HEK293 (cell line): Measurements from ENCODE around the gene TNIK.
"Not testable (repeated sequence)": the region's sequence is repeated elsewhere in the genome, so short reads cannot be mapped to it uniquely, and the experiment has no call there.

Source experiments
- BCL11A ChIP-seq: fragments of 450-650 bp; formaldehyde crosslinking; IDR thresholded peaks from 2 replicates; pipeline ENCODE4 v1.5.1; 2016; ENCODE audit warnings: low read depth, missing biosample characterization, missing genetic modification characterization
- CTCF ChIP-seq: fragments of 450-650 bp; formaldehyde crosslinking; IDR thresholded peaks from 2 replicates; pipeline ENCODE4 v1.5.1; 2016; ENCODE audit warnings: missing biosample characterization, missing genetic modification characterization
- HOXA7 ChIP-seq: sonication (generic); formaldehyde crosslinking; IDR thresholded peaks from 2 replicates; pipeline ENCODE4 v1.8.1; 2022; ENCODE audit warnings: missing genetic modification reagents, borderline replicate concordance
- TRIM28 ChIP-seq: IDR thresholded peaks from 2 replicates; pipeline ENCODE4 v1.6.1; 2011; ENCODE audit warnings: low read length, control low read depth, borderline replicate concordance
- ZEB2 ChIP-seq: fragments of 450-650 bp; formaldehyde crosslinking; IDR thresholded peaks from 2 replicates; pipeline ENCODE4 v1.5.1; 2016; ENCODE audit warnings: missing biosample characterization, missing genetic modification characterization
- ZFP41 ChIP-seq: fragments of 450-650 bp; formaldehyde crosslinking; IDR thresholded peaks from 2 replicates; pipeline ENCODE4 v1.5.1; 2016; ENCODE audit warnings: missing biosample characterization, missing genetic modification characterization, borderline replicate concordance
- ZNF133 ChIP-seq: fragments of 450-650 bp; formaldehyde crosslinking; IDR thresholded peaks from 2 replicates; pipeline ENCODE4 v1.5.1; 2016; ENCODE audit warnings: missing biosample characterization, missing genetic modification characterization
- ZNF24 ChIP-seq: fragments of 450-650 bp; formaldehyde crosslinking; IDR thresholded peaks from 2 replicates; pipeline ENCODE4 v1.5.1; 2016; ENCODE audit warnings: missing biosample characterization, missing genetic modification characterization
- ZNF518A ChIP-seq: fragments of 450-650 bp; formaldehyde crosslinking; conservative IDR thresholded peaks from 2 replicates; pipeline ENCODE4 v1.5.1; 2016; ENCODE audit warnings: low read depth, missing biosample characterization, missing genetic modification characterization
- ZNF549 ChIP-seq: fragments of 450-650 bp; IDR thresholded peaks from 2 replicates; pipeline ENCODE4 v1.5.1; 2018; ENCODE audit warnings: missing biosample characterization, missing genetic modification characterization, mild to moderate bottlenecking, inconsistent platforms, moderate library complexity
- ZNF629 ChIP-seq: fragments of 450-650 bp; formaldehyde crosslinking; IDR thresholded peaks from 2 replicates; pipeline ENCODE4 v1.5.1; 2017; ENCODE audit warnings: missing biosample characterization, missing genetic modification characterization

- not testable (repeated sequence) for TF ChIP-seq ZNF133; HOXA7 (CRISPR knock-in tag); CTCF (tag by site-specific recombination); ZFP41; BCL11A; ZNF24 (tag by site-specific recombination); TRIM28; ZNF629 (tag by site-specific recombination); ZNF549 (tag by site-specific recombination); ZNF518A (tag by site-specific recombination); ZEB2 (tag by site-specific recombination)
Measured at GRCh38 chr3:171287761-171288160, 172.4 kb downstream of the TNIK start.
